K562 (cell line): ENCODE data around the gene FRMD1. TPM values are rescaled to one million over a fixed set of nuclear protein-coding genes. Genes with fewer than 3 reads are reported as not detected.
A peak's percentile ranks its signal among the peaks of the same experiment; 100 is the strongest.

Experiments used
- ATAC-seq: fragments of 200-7000 bp; cut with Tn5 transposase; 3 replicates; pipeline ENCODE4 v1.9.1; 2020; ENCODE audit warnings: moderate library complexity
- BruUV-seq: library from RNA; stranded (reverse); fragments of 400-500 nt; replicated peaks from 2 replicates; lab custom pipeline; 2021; lab: Mats Ljungman, UMichigan
- CTCF ChIA-PET: fragments of 300-600 bp; formaldehyde crosslinking; extraction: SDS; loops from one replicate; lab custom pipeline; 2021; ENCODE audit warnings: low intra/inter-chr PET ratio; lab: Yijun Ruan, JAX
- POLR2A ChIA-PET: fragments of 300-600, 350-650 bp; sonication (Branson Sonifier 250); formaldehyde crosslinking; extraction: SDS; loops from one replicate; lab custom pipeline; 2021; ENCODE audit warnings: antibody characterized with exemption, inconsistent platforms; lab: Yijun Ruan, JAX
- DNase-seq, 4 experiments: peaks; one replicate each; pipeline versions ENCODE4 v3.0.0 to v3.0.0-alpha.2; 2011 to 2018; ENCODE audit warnings: low spot score in 3 of 4, mixed read lengths in 3 of 4; ENCODE audit errors: extremely low read depth in 1 of 4
- FAIRE-seq: peaks from 2 replicates; lab custom pipeline; 2011; peaks lifted over from hg19 to GRCh38; lab: Jason Lieb, UNC
- H2AFZ ChIP-seq: 2 replicates; pipeline ENCODE4 v1.6.0; 2011; ENCODE audit warnings: low read depth, low read length, control low read depth, inconsistent platforms
- H3K27ac ChIP-seq: fragments of 200-600 bp; 3 replicates; pipeline ENCODE4 v1.8.0; 2011; ENCODE audit warnings: low read depth, mild to moderate bottlenecking, control low read depth, inconsistent platforms, low read length, moderate library complexity, mixed read lengths; ENCODE audit errors: extremely low read depth
- H3K27me3 ChIP-seq, 2 experiments: fragments of 300-600 bp in 1 of 2; 2 replicates in 1 of 2; 3 replicates in 1 of 2; pipeline versions ENCODE4 v1.6.0 to v1.8.0; 2011; ENCODE audit warnings: inconsistent platforms in 2 of 2, low read length in 2 of 2, mild to moderate bottlenecking in 1 of 2, mixed read lengths in 1 of 2, moderate library complexity in 1 of 2; ENCODE audit not compliant: control insufficient read depth in 2 of 2, insufficient read depth in 2 of 2
- H3K36me3 ChIP-seq: fragments of 300-600 bp; 3 replicates; pipeline ENCODE4 v1.8.0; 2011; ENCODE audit warnings: mild to moderate bottlenecking, low read length, inconsistent platforms; ENCODE audit not compliant: control insufficient read depth, insufficient read depth
- H3K4me1 ChIP-seq, 2 experiments: fragments of 200-600 bp in 1 of 2; replicated peaks in 1 of 2; 2 replicates in 1 of 2; 3 replicates in 1 of 2; pipeline versions ENCODE4 v1.5.1 to v1.8.0; 2011; ENCODE audit warnings: inconsistent platforms in 2 of 2, low read length in 2 of 2, mild to moderate bottlenecking in 1 of 2, mixed read lengths in 1 of 2, moderate library complexity in 1 of 2; ENCODE audit not compliant: control insufficient read depth in 2 of 2, insufficient read depth in 2 of 2
- H3K4me2 ChIP-seq: 2 replicates; pipeline ENCODE4 v1.6.1; 2011; ENCODE audit warnings: low read length, control low read depth, inconsistent platforms, mixed read lengths; ENCODE audit not compliant: insufficient read depth
- H3K4me3 ChIP-seq: fragments of 200-600 bp; sonication (generic), shearing (Covaris generic); 2 replicates; pipeline ENCODE4 v1.5.1; 2016; ENCODE audit warnings: control low read depth, inconsistent platforms
- H3K79me2 ChIP-seq: fragments of 200-600 bp; 3 replicates; pipeline ENCODE4 v1.8.0; 2011; ENCODE audit warnings: low read length, inconsistent platforms; ENCODE audit not compliant: control insufficient read depth, insufficient read depth
- H3K9ac ChIP-seq, 2 experiments: 2 replicates each; pipeline versions ENCODE4 v1.6.0 to v1.6.1; 2011; ENCODE audit warnings: low read depth in 2 of 2, low read length in 2 of 2, control low read depth in 1 of 2, inconsistent platforms in 1 of 2, mild to moderate bottlenecking in 1 of 2, mixed read lengths in 1 of 2; ENCODE audit not compliant: insufficient read depth in 1 of 2
- H3K9me1 ChIP-seq: one replicate; pipeline ENCODE4 v1.6.0; 2011; ENCODE audit warnings: inconsistent platforms, mild to moderate bottlenecking, low read length, moderate library complexity; ENCODE audit not compliant: control insufficient read depth, insufficient read depth
- H3K9me3 ChIP-seq: replicated peaks from 2 replicates; pipeline ENCODE4 v1.5.1; 2011; ENCODE audit warnings: low read depth, low read length, inconsistent platforms; ENCODE audit not compliant: control insufficient read depth, insufficient read depth
- H4K20me1 ChIP-seq: replicated peaks from 2 replicates; pipeline ENCODE4 v1.6.1; 2011; ENCODE audit warnings: low read length, inconsistent platforms, mixed read lengths; ENCODE audit not compliant: control insufficient read depth, insufficient read depth
- C11orf30 ChIP-seq: fragments of 450-650 bp; IDR thresholded peaks from 2 replicates; pipeline ENCODE4 v1.6.1; 2016; ENCODE audit warnings: low read depth, mild to moderate bottlenecking
- CBFB ChIP-seq: sonication (generic); formaldehyde crosslinking; IDR thresholded peaks from 2 replicates; pipeline ENCODE4 v1.4.0; 2020; ENCODE audit warnings: mild to moderate bottlenecking, missing genetic modification reagents
- FIP1L1 ChIP-seq: fragments of 200-400 bp; formaldehyde crosslinking; IDR thresholded peaks from 2 replicates; pipeline ENCODE4 v1.6.1; 2018; ENCODE audit warnings: mild to moderate bottlenecking, low read depth, low read length; ENCODE audit not compliant: poor library complexity, severe bottlenecking
- FOXK1 ChIP-seq: sonication (generic); formaldehyde crosslinking; IDR thresholded peaks from 2 replicates; pipeline ENCODE4 v1.8.0; 2022; ENCODE audit warnings: missing genetic modification reagents, mild to moderate bottlenecking, borderline replicate concordance
- MAFK ChIP-seq: IDR thresholded peaks from 2 replicates; pipeline ENCODE4 v1.6.1; 2011; ENCODE audit warnings: low read length, improper control_type of control experiment
- NFATC3 ChIP-seq: fragments of 450-650 bp; IDR thresholded peaks from 2 replicates; pipeline ENCODE4 v1.6.1; 2017; ENCODE audit warnings: mild to moderate bottlenecking
- PRPF4 ChIP-seq: fragments of 200-400 bp; formaldehyde crosslinking; IDR thresholded peaks from one replicate; pipeline ENCODE4 v1.6.1; 2017; ENCODE audit warnings: low read length, low read depth, mild to moderate bottlenecking; ENCODE audit not compliant: insufficient read depth, poor library complexity, severe bottlenecking
- PYGO2 ChIP-seq: fragments of 450-650 bp; IDR thresholded peaks from 2 replicates; pipeline ENCODE4 v1.6.1; 2016; ENCODE audit warnings: mild to moderate bottlenecking, missing genetic modification characterization, moderate library complexity, missing compliant biosample characterization
- ZNF316 ChIP-seq: fragments of 450-650 bp; IDR thresholded peaks from 2 replicates; pipeline ENCODE4 v1.6.1; 2016
- WGBS: fragments of 100-300 bp; shearing (Covaris generic); methylation state at CpG from one replicate; pipeline ENCODE4 v1.1.6; 2016; ENCODE audit warnings: low coverage, mixed read lengths; ENCODE audit not compliant: insufficient coverage; ENCODE audit errors: missing lambda C conversion rate; 5-methylcytosine and 5-hydroxymethylcytosine counted together
- in situ Hi-C: fragments of 300-500 bp; cut with MboI; formaldehyde crosslinking; loops from 4 replicates; pipeline ENCODE4 v1.15.0; 2018; ENCODE audit warnings: inconsistent platforms, mixed read lengths
- intact Hi-C: fragments of 100-400 bp; cut with micrococcal nuclease; formaldehyde crosslinking; loops from 2 replicates; pipeline ENCODE4 v1.14.2; 2022
- polyA plus RNA-seq, 8 experiments: library from polyadenylated mRNA; depleted of rRNA in 4 of 8; stranded (reverse) in 5 of 8; unstranded in 3 of 8; fragments of >200 nt; fragmentation: Nextera tagmentation in 2 of 8; fragmentation: Illumina TruSeq in 1 of 8; extraction: Ambion mirVana in 2 of 8; extraction: Trizol in 1 of 8; gene quantifications; 2 replicates each; pipeline versions ENCODE4 v1.2.1 to v1.2.3, GENCODE V29; 2011 to 2014; ENCODE audit warnings: inconsistent platforms in 1 of 8, missing spikeins in 1 of 8
- total RNA-seq, 7 experiments: library from RNA; depleted of rRNA in 6 of 7; stranded (reverse); fragments of >200 nt in 6 of 7; fragmentation: Illumina TruSeq in 2 of 7; extraction: Trizol in 2 of 7; gene quantifications; 2 replicates each; pipeline versions ENCODE4 v1.2.1 to v1.2.3, GENCODE V29; 2011 to 2021; ENCODE audit warnings: low replicate concordance in 1 of 7

The FRMD1 gene
- total and polyA plus RNA-seq, 9 of the 15 experiments (the other 6 are each of a cell fraction or from before 2014, with no cell fraction given) = 0.01 to 0.04 (median 0.01) TPM; not detected in 6

DNA sequence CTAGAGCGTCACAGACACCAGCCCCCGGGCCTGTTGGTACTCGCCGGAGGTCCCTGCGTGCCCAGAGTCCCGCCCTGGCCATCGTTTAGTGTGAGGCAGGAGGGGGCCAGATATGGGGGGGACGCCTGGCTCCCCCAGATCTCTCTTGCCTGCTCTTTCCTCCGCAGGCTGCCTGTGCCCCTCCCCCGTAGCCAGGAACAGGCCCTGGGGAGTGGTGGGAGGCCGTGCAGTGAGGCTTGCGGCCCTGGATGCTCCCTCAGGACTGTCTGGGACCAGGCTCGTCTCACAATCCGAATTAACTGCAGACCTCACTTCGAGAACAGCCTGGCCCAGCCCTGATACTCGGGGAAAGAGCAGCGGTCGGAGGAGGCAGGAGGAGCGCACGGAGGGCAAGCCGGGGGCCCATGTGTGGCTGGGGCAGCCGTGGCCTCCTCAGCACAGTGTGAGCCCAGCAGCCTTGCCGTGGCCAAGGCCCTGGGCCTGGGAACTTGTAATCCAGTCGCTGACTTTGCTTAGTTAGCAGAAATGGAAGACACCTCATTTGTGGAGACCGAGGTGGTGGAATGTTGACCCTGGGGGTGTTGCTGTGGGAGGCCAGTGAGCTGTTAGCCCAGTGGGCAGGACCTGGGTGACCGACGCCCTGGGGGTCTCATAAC is 28.7 kb downstream of the FRMD1 start:
- no peak overlapping the region for H3K4me2 ChIP-seq
- no peak overlapping the region for H3K9ac ChIP-seq
- peaks cover 30% of the 10 kb centered on the region for H4K20me1 ChIP-seq
- BruUV-seq = no TSS peak
- H3K4me3 ChIP-seq = no peak overlapping the region
- TF ChIP-seq PYGO2 (tag) (no peak), NFATC3 (no peak), PRPF4 (no peak), FOXK1 (CRISPR knock-in tag) (no peak), CBFB (CRISPR knock-in tag) (no peak), ZNF316 (peak; percentile 74), FIP1L1 (no peak), MAFK (peak; percentile 36; the same call in 1 of the 2 replicates), C11orf30 (peak; percentile 68)
- TF ChIP-seq, all 486 proteins: peak for 3
- in situ Hi-C loops = no loop called here
- Histone ChIP-seq H3K36me3 (no peaks in the 10 kb centered on the region), H3K79me2 (no peaks in the 10 kb centered on the region), H3K9me3 (no peaks in the 10 kb centered on the region), H3K27ac (no peak overlapping the region), H3K9me1 (no peaks in the 10 kb centered on the region), H2AFZ (no peak overlapping the region), H3K27me3 (peaks cover 46 to 93% of the 10 kb centered on the region in 2 experiments; a peak in 4 of 5 replicates), H3K4me1 (peaks cover 0 to 24% of the 10 kb centered on the region in 2 experiments; a peak in 1 of 5 replicates)
- FAIRE-seq (no peak), ATAC-seq (peak; percentile 27), DNase-seq (no peak)
- ChIA-PET CTCF (no interaction called here), POLR2A (no interaction called here)
- intact Hi-C loops = no loop called here
- 11% methylated on average over 24 of the region's 27 CpGs for WGBS
